HG03025 (cell line): ENCODE measurements around the gene ITGB8.

Source experiments
- ATAC-seq: cut with Tn5 transposase; IDR thresholded peaks from one replicate; pipeline ENCODE4 v1.9.1; 2021; ENCODE audit warnings: mild to moderate bottlenecking, moderate library complexity; ENCODE audit not compliant: unreplicated experiment, low FRiP score

The ITGB8 gene

DNA sequence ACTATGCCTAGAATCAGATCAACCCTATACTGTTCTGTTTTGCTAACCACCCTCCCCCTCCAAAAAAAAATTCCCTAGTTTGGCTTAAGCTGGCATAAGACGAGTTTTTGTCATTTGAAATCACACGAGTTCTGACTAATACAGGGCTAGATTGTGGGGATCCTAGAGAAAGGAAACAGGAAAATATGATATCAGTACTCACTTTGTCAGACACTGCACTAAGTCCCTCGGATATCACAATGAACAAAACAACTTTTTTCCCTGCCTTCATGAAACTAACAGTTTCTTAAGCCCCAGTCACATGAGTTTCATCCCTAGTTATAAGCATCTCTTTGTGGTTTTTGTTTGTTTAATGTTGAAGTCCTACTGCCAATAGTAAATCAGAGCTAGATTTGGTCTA, 118.5 kb downstream of the ITGB8 start:
- no peak for ATAC-seq

- ATAC-seq: no peak
These were observed 119.8 kb downstream of the ITGB8 start for GRCh38 chr7:20450536-20450935.

GRCh38 chr7:20454202-20454601, 123.5 kb downstream of the ITGB8 start:
- no peak for ATAC-seq

- ATAC-seq: no peak
These were observed 126.0 kb downstream of the ITGB8 start for GRCh38 chr7:20456701-20457100.

DNA sequence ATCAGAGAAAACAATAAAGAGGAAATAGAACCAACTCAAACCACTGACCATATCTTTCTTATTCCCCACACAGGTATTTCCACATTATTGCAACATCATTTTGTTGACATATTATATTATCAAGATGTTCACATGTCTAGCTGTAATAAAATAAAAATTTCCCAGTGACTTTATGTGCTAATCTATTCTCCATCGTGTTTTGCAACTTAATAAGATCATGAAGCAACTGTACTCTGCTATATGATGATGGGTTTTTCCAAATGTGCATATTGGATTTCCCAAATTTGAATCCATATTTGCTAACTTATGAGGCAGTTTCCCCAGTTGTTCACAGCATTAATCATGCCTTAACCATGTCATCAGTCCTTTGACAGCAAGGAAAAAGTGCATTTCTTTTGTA, 127.8 kb downstream of the ITGB8 start:
- no peak for ATAC-seq

- no peak for ATAC-seq
These were observed 128.7 kb downstream of the ITGB8 start for GRCh38 chr7:20459419-20459818.

DNA sequence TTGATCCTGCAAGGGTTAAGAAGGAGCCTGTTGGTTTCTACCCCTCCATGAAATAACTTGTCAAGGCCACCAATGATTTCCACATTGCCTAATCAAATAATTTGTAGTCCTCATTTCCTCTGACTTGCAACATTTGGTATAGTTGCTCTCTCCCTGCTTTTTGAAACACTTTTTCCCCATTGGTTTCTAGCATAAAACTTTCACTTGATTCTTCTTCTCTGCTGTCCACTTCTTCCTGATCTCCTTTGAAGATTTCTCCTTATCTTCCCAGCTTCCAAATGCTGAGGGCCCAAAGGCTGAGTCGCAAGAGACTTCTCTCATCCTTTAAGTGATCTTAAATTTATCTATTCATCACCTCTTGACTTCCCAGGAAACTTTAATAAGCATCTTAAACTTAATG, 134.2 kb downstream of the ITGB8 start:
- no peak for ATAC-seq
